Measurements from ENCODE around the gene LYG1. TPM values are rescaled to one million over a fixed set of nuclear protein-coding genes. Genes with fewer than 3 reads are reported as not detected.

The LYG1 gene
- total and polyA plus RNA-seq, 2 of the 13 experiments (the other 11 are each of a cell fraction or from before 2014, with no cell fraction given), result 1.00 to 2.9 TPM

GRCh38 chr2:99335911-99336803 is 35.2 kb upstream of the LYG1 start, which contains the start of gene TXNDC9 (continued):
- TF ChIP-seq ZBTB26 (CRISPR knock-in tag; IDR thresholded peaks at IDR 0.05; ENCODE audit: borderline replicate concordance), result peak; percentile 96
- TF ChIP-seq RFX1 (IDR thresholded peaks at IDR 0.05), result no peak; the same call in 1 of the 2 replicates
- peak; percentile 93 for TF ChIP-seq ZFP91 (CRISPR knock-in tag; IDR thresholded peaks at IDR 0.05; ENCODE audit: borderline replicate concordance)
- peak; percentile 59 for TF ChIP-seq PITX1 (CRISPR knock-in tag; IDR thresholded peaks at IDR 0.05)
- TF ChIP-seq KDM3A (CRISPR knock-in tag; IDR thresholded peaks at IDR 0.05; ENCODE audit: low read depth), result peak; percentile 92; the same call in 1 of the 2 replicates
- TF ChIP-seq ZNF362 (CRISPR knock-in tag; IDR thresholded peaks at IDR 0.05; ENCODE audit: borderline replicate concordance), result no peak
- TF ChIP-seq NCOR1 (IDR thresholded peaks at IDR 0.05; ENCODE audit: borderline replicate concordance, low read length), result peak; percentile 57; the same call in 1 of the 2 replicates
- TF ChIP-seq ZSCAN20 (CRISPR knock-in tag; IDR thresholded peaks at IDR 0.05; ENCODE audit: borderline replicate concordance), result no peak
- TF ChIP-seq ZNF547 (CRISPR knock-in tag; IDR thresholded peaks at IDR 0.05), result peak; percentile 97; the same call in 1 of the 2 replicates
- TF ChIP-seq, protein P1, sequence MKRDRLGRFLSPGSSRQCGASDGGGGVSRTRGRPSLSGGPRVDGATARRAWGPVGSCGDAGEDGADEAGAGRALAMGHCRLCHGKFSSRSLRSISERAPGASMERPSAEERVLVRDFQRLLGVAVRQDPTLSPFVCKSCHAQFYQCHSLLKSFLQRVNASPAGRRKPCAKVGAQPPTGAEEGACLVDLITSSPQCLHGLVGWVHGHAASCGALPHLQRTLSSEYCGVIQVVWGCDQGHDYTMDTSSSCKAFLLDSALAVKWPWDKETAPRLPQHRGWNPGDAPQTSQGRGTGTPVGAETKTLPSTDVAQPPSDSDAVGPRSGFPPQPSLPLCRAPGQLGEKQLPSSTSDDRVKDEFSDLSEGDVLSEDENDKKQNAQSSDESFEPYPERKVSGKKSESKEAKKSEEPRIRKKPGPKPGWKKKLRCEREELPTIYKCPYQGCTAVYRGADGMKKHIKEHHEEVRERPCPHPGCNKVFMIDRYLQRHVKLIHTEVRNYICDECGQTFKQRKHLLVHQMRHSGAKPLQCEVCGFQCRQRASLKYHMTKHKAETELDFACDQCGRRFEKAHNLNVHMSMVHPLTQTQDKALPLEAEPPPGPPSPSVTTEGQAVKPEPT (CRISPR knock-in tag; IDR thresholded peaks at IDR 0.05; ENCODE audit: low read depth), result peak; percentile 51; the same call in 1 of the 2 replicates
- TF ChIP-seq ZNF589 (CRISPR knock-in tag; conservative IDR thresholded peaks at IDR 0.05), result no peak; the same call in 1 of the 2 replicates
- TF ChIP-seq MLXIP (CRISPR knock-in tag; IDR thresholded peaks at IDR 0.05; ENCODE audit: borderline replicate concordance), result 0 out of 2 replicates have a peak, but pooled peaks have one; percentile 66
- peak; percentile 80; the same call in 1 of the 2 replicates for TF ChIP-seq TFAP4 (IDR thresholded peaks at IDR 0.05; ENCODE audit: borderline replicate concordance, low read depth)
- TF ChIP-seq ZBTB1 (CRISPR knock-in tag; IDR thresholded peaks at IDR 0.05; ENCODE audit: borderline replicate concordance), result no peak
- TF ChIP-seq IRF2 (CRISPR knock-in tag; IDR thresholded peaks at IDR 0.05), result peak; percentile 100
